Neutrophil (primary cell): ENCODE data around the gene PRR36.
"Not testable (repeated sequence)": the region's sequence is repeated elsewhere in the genome, so short reads cannot be mapped to it uniquely, and the experiment has no call there.

Source experiments
- H3K27ac ChIP-seq: fragments of 200-600 bp; sonication (generic); 2 replicates; pipeline ENCODE4 v1.5.1; 2016; ENCODE audit warnings: mild to moderate bottlenecking, moderate library complexity
- H3K27me3 ChIP-seq: fragments of 200-600 bp; sonication (generic); 2 replicates; pipeline ENCODE4 v1.6.0; 2016; ENCODE audit warnings: mild to moderate bottlenecking
- H3K36me3 ChIP-seq: fragments of 200-600 bp; sonication (generic); 2 replicates; pipeline ENCODE4 v1.5.1; 2017
- H3K4me1 ChIP-seq, 2 experiments: fragments of 200-600 bp in 1 of 2; sonication (generic) in 1 of 2; 1 replicate in 1 of 2; 2 replicates in 1 of 2; pipeline versions ENCODE4 v1.5.1 to v1.6.1; 2013 to 2016; ENCODE audit warnings: low read depth in 1 of 2, low read length in 1 of 2, mild to moderate bottlenecking in 1 of 2, moderate library complexity in 1 of 2; ENCODE audit not compliant: control insufficient read depth in 1 of 2, insufficient read depth in 1 of 2
- H3K4me3 ChIP-seq, 2 experiments: fragments of 200-600 bp in 1 of 2; sonication (generic) in 1 of 2; 1 replicate in 1 of 2; 2 replicates in 1 of 2; pipeline ENCODE4 v1.5.1; 2013 to 2016; ENCODE audit warnings: low read depth in 1 of 2, low read length in 1 of 2, mild to moderate bottlenecking in 1 of 2, moderate library complexity in 1 of 2
- H3K9me3 ChIP-seq: fragments of 200-600 bp; sonication (generic); 2 replicates; pipeline ENCODE4 v1.5.1; 2016
- CTCF ChIP-seq: fragments of 200-600 bp; sonication (generic); IDR thresholded peaks from 2 replicates; pipeline ENCODE4 v1.5.1; 2016; ENCODE audit warnings: antibody characterized with exemption

PRR36 gene

GRCh38 chr19:7862413-7862951 lies 11.7 kb downstream of the PRR36 start:
- H3K9me3 ChIP-seq, result no peaks in the 10 kb centered on the region
- H3K27me3 ChIP-seq, result peaks cover 81% of the 10 kb centered on the region
- no peak overlapping the region for H3K27ac ChIP-seq
- peak overlapping the region in 1 of 2 experiments; percentile 43 for H3K4me3 ChIP-seq
- no peak for TF ChIP-seq CTCF
- no peaks in the 10 kb centered on the region for H3K36me3 ChIP-seq
- H3K4me1 ChIP-seq, result peaks cover 7 to 18% of the 10 kb centered on the region in 2 experiments

GRCh38 chr19:7861619-7862412 lies 12.4 kb downstream of the PRR36 start:
- Histone ChIP-seq H3K27me3 (peaks cover 75% of the 10 kb centered on the region), H3K36me3 (no peaks in the 10 kb centered on the region), H3K4me3 (peak overlapping the region in 1 of 2 experiments; percentile 43), H3K27ac (no peak overlapping the region), H3K4me1 (peaks cover 7 to 18% of the 10 kb centered on the region in 2 experiments), H3K9me3 (no peaks in the 10 kb centered on the region)
- TF ChIP-seq CTCF, result no peak

GRCh38 chr19:7860714-7861618 lies 13.2 kb downstream of the PRR36 start:
- no peaks in the 10 kb centered on the region for H3K36me3 ChIP-seq
- no peak for TF ChIP-seq CTCF
- peaks cover 66% of the 10 kb centered on the region for H3K27me3 ChIP-seq
- no peak overlapping the region for H3K4me3 ChIP-seq
- no peaks in the 10 kb centered on the region for H3K9me3 ChIP-seq
- H3K27ac ChIP-seq, result no peak overlapping the region
- peaks cover 7 to 18% of the 10 kb centered on the region in 2 experiments for H3K4me1 ChIP-seq

- H3K4me3 ChIP-seq, result no peak overlapping the region
- peaks cover 7 to 18% of the 10 kb centered on the region in 2 experiments for H3K4me1 ChIP-seq
- H3K27ac ChIP-seq, result no peak overlapping the region
- no peaks in the 10 kb centered on the region for H3K36me3 ChIP-seq
- TF ChIP-seq CTCF, result no peak
- H3K9me3 ChIP-seq, result no peaks in the 10 kb centered on the region
- H3K27me3 ChIP-seq, result peaks cover 57% of the 10 kb centered on the region
Measured at GRCh38 chr19:7859831-7860713, 14.1 kb downstream of the PRR36 start.

GRCh38 chr19:7859087-7859486 lies 15.1 kb downstream of the PRR36 start:
- not testable (repeated sequence) for H3K4me3 ChIP-seq, H3K27ac ChIP-seq, H3K9me3 ChIP-seq, H3K36me3 ChIP-seq
- Histone ChIP-seq H3K4me1 (peaks cover 7 to 18% of the 10 kb centered on the region in 2 experiments), H3K27me3 (peaks cover 47% of the 10 kb centered on the region)
